Kidney (tissue), 14 donors: ENCODE results near the gene TLE3. TPM values are rescaled to one million over a fixed set of nuclear protein-coding genes. Genes with fewer than 3 reads are reported as not detected.

ENCODE experiments used
- DNase-seq, 5 donors: peaks; one replicate each; pipeline ENCODE4 v3.0.0-alpha.2; 2013 to 2020
- FAIRE-seq: peaks from 2 replicates; lab custom pipeline; 2012; peaks lifted over from hg19 to GRCh38; lab: Jason Lieb, UNC
- H3K27ac ChIP-seq, 2 donors: one replicate each; pipeline ENCODE4 v1.7.0; 2013; ENCODE audit warnings: low read depth in 2 of 2, low read length in 2 of 2, inconsistent platforms in 1 of 2
- H3K27me3 ChIP-seq: one replicate; pipeline ENCODE4 v1.7.1; 2013; ENCODE audit warnings: low read length, inconsistent platforms; ENCODE audit not compliant: control insufficient read depth, insufficient read depth
- H3K36me3 ChIP-seq, 3 donors: one replicate each; pipeline versions ENCODE4 v1.7.0 to v1.7.1; 2013; ENCODE audit warnings: low read length in 3 of 3, control low read depth in 1 of 3, inconsistent platforms in 1 of 3; ENCODE audit not compliant: insufficient read depth in 3 of 3, control insufficient read depth in 2 of 3
- H3K4me1 ChIP-seq, 3 donors: one replicate each; pipeline versions ENCODE4 v1.7.0 to v1.7.1; 2013; ENCODE audit warnings: low read length in 3 of 3, inconsistent platforms in 1 of 3, low read depth in 1 of 3; ENCODE audit not compliant: control insufficient read depth in 2 of 3, insufficient read depth in 2 of 3
- H3K4me3 ChIP-seq, 3 donors: one replicate each; pipeline versions ENCODE4 v1.7.0 to v1.8.1; 2013; ENCODE audit warnings: low read length in 3 of 3, control low read depth in 1 of 3, inconsistent platforms in 1 of 3
- H3K9ac ChIP-seq, 3 donors: one replicate each; pipeline versions ENCODE4 v1.7.0 to v1.7.1; 2013; ENCODE audit warnings: low read length in 3 of 3, control low read depth in 1 of 3, inconsistent platforms in 1 of 3
- H3K9me3 ChIP-seq, 3 donors: one replicate each; pipeline versions ENCODE4 v1.7.0 to v1.7.1; 2013; ENCODE audit warnings: low read length in 3 of 3, control low read depth in 1 of 3, inconsistent platforms in 1 of 3; ENCODE audit not compliant: control insufficient read depth in 2 of 3, insufficient read depth in 1 of 3
- intact Hi-C: fragments of 100-400 bp; cut with DNase I; formaldehyde crosslinking; loops from one replicate; pipeline ENCODE4 v1.11.1; 2022
- polyA plus RNA-seq: library from polyadenylated mRNA; stranded (reverse); fragments of 350-450 nt; fragmentation: Illumina TruSeq; extraction: RNeasy Lipid Tissue Mini Kit (QIAGEN cat#74804); gene quantifications from one replicate; pipeline ENCODE4 v1.2.3, GENCODE V29; 2014; ENCODE audit warnings: low read depth, low replicate concordance; ENCODE audit not compliant: insufficient read depth
- total RNA-seq: library from RNA; stranded (reverse); fragmentation: NEBNext Ultra II Directional; extraction: Animal tissue kit (Norgen Biotek cat#: 25700); gene quantifications from one replicate; pipeline ENCODE4 v1.2.1, GENCODE V29; 2021
- TF ChIP-seq, protein P1 (sequence below): IDR thresholded peaks from 3 replicates; pipeline ENCODE4 v1.5.1; 2012; ENCODE audit warnings: mild to moderate bottlenecking, moderate library complexity, borderline replicate concordance; ENCODE audit not compliant: insufficient read depth; ENCODE audit errors: extremely low read depth
- donor health status: control.
- donor health status: control.
- donor health status: control.
- donor health status: control.
- donor health status: control.
- donor health status: DM: yes; HTN: yes; CAD: no.
- donor health status: Normal renal cell carcinoma (clear cell type).

Gene TLE3
- total and polyA plus RNA-seq, 2 donors from 2014 or later = 10.3 to 71.7 TPM

DNA sequence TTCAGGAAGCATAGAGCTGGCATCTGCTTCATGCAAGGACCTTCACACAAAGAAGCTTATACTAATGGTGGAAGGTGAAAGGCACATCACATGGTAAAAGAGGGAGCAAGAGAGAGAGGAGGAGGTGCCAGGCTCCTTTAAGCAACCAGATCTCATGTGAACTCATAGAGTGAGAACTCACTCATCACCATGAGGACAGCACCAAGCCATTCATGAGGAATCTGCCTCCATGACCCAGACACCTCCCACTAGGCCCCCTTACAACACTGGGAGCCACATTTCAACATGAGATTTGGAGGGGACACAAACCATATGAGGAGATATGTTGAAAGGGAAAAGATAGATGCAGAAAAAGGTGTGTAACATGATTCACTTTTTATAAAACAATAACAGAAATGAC, 48.4 kb upstream of the TLE3 start:
- no peak for DNase-seq
- Histone ChIP-seq H3K9me3 (no peaks in the 10 kb centered on the region), H3K36me3 (no peaks in the 10 kb centered on the region), H3K27me3 (no peaks in the 10 kb centered on the region), H3K4me1 (peaks cover 0 to 6% (median under 1%) of the 10 kb centered on the region in 3 donors), H3K4me3 (no peak overlapping the region), H3K9ac (no peak overlapping the region), H3K27ac (no peak overlapping the region)
- no peak for FAIRE-seq
- TF ChIP-seq, protein P1, sequence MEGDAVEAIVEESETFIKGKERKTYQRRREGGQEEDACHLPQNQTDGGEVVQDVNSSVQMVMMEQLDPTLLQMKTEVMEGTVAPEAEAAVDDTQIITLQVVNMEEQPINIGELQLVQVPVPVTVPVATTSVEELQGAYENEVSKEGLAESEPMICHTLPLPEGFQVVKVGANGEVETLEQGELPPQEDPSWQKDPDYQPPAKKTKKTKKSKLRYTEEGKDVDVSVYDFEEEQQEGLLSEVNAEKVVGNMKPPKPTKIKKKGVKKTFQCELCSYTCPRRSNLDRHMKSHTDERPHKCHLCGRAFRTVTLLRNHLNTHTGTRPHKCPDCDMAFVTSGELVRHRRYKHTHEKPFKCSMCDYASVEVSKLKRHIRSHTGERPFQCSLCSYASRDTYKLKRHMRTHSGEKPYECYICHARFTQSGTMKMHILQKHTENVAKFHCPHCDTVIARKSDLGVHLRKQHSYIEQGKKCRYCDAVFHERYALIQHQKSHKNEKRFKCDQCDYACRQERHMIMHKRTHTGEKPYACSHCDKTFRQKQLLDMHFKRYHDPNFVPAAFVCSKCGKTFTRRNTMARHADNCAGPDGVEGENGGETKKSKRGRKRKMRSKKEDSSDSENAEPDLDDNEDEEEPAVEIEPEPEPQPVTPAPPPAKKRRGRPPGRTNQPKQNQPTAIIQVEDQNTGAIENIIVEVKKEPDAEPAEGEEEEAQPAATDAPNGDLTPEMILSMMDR = no peak
- intact Hi-C loops = no loop called here

- intact Hi-C loops = no loop called here
- peak in 1 of 5 donors; percentile 10 for DNase-seq
- FAIRE-seq = no peak
Measured at GRCh38 chr15:70145261-70145660, 47.5 kb upstream of the TLE3 start.

DNA sequence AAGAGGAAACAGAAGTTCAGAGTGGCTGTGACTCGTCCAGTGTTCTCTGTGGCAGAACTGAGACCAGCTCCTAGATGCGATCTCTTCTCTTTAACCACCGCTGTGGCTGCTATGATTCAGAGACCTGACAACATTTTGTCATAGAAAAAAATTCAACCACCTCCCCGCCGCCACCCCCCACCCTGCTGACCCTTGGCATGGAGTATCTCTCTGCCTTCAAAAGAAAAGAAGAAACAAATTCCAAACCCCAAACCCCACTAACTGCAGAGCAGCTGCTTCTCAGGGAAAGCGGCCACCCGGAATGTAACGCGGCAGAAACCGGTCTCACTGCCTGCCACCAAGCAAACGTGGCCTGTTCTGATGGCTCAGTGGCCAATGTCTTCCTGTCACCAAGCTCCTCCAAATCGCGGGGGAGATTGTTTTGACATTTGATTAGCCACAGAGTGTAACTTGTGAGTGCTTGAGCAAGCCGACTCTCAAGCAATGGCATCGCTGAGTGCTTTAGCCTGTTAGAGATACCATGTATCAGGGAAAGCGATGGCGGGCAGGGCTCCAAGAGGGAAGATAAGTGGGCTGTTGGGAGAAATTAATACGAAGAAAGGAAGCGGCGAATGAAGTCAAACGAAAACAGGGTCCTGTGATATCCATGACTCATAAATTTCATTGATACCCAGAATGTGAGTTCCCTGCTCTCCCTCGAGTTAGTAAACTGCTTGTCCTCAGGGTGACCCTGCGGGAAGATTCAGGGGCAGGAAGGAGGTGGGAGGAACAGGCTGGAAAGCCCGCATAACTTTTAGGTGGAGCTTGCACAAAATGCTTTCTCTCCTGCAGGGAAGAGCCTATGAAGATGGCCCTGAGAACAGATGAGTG, 44.8 kb upstream of the TLE3 start:
- Histone ChIP-seq H3K36me3 (no peaks in the 10 kb centered on the region), H3K9me3 (no peaks in the 10 kb centered on the region), H3K27me3 (peaks cover 5% of the 10 kb centered on the region), H3K4me3 (no peak overlapping the region), H3K9ac (no peak overlapping the region), H3K27ac (no peak overlapping the region), H3K4me1 (peaks cover 0 to 8% (median 6%) of the 10 kb centered on the region in 3 donors)
- intact Hi-C loops = no loop called here
- TF ChIP-seq, protein P1 = no peak
- FAIRE-seq (no peak), DNase-seq (peak in 3 of 5 donors; percentile 73 to 82 (median 82))

More at GRCh38 chr15:70145261-70145660, 47.5 kb upstream of the TLE3 start:
- Histone ChIP-seq H3K9me3 (no peaks in the 10 kb centered on the region), H3K4me3 (no peak overlapping the region), H3K9ac (no peak overlapping the region), H3K36me3 (no peaks in the 10 kb centered on the region), H3K27me3 (no peaks in the 10 kb centered on the region), H3K4me1 (peaks cover 0 to 8% (median 6%) of the 10 kb centered on the region in 3 donors), H3K27ac (no peak overlapping the region)
- TF ChIP-seq, protein P1 = no peak

GRCh38 chr15:70142072-70142321, 44.3 kb upstream of the TLE3 start:
- no peak for FAIRE-seq
- Histone ChIP-seq H3K4me1 (peaks cover 0 to 8% (median 6%) of the 10 kb centered on the region in 3 donors), H3K36me3 (no peaks in the 10 kb centered on the region), H3K9me3 (no peaks in the 10 kb centered on the region), H3K27me3 (peaks cover 5% of the 10 kb centered on the region), H3K27ac (no peak overlapping the region), H3K9ac (no peak overlapping the region), H3K4me3 (no peak overlapping the region)
- intact Hi-C loops = no loop called here
- TF ChIP-seq, protein P1 = no peak
- DNase-seq = no peak
